ENCODE measurements around the gene KIAA1671.
A peak's percentile ranks its signal among the peaks of the same experiment; 100 is the strongest.

Gene KIAA1671

DNA sequence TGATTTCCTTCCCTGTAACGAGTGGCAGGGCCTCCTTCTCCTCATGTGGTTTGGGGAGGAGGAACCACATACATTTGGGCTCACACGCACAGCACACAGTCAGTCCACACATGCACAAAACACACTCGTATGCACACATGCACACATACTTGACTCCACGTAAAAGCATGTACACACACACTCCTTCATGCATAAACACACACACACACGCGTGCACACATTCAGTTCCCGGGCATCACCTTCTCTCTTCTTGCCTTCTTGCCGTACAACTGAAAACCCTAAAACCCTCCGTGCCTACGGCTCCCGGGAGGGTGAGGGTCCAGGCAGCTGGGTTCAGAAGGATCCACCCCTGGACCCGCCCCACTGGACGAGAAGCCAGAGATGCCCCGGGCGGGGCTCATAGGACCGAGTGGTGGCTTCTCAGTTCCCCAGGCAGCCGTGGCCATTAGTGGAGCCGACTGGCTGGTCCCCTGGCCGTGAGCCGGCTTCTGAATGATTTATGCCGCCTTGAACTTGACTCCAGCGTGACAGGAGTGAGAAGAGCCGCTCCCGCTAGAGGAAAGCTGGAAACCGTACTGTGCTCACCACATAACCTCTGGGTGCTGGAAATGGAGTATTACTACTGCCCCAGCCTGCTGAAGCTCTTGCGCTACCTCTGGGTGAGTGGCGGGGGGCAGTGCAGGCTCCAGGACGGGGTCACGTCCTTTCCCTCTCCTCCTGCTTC lies 117.4 kb downstream of the KIAA1671 start:
- no peak for DNase-seq

DNA sequence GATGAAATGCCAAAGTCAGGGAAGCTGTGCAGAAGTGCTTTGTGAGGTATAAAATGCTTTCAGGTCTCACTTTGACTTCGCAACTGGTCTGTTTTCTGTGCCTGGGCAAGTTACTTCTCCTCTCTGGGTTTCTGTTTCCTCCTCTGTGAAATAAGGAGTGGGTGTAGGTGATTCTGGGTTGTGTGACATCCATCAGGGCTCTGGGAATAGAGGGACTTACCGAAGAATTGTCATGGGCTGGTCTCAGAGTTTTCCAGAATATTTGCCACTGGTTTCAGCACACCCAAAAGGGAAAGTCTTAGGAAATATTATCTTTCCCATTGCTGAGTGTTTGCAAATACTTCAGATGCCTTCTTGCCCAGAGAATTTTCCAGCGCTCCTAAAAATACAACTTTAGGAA lies 118.4 kb downstream of the KIAA1671 start:
- no peak for DNase-seq

DNA sequence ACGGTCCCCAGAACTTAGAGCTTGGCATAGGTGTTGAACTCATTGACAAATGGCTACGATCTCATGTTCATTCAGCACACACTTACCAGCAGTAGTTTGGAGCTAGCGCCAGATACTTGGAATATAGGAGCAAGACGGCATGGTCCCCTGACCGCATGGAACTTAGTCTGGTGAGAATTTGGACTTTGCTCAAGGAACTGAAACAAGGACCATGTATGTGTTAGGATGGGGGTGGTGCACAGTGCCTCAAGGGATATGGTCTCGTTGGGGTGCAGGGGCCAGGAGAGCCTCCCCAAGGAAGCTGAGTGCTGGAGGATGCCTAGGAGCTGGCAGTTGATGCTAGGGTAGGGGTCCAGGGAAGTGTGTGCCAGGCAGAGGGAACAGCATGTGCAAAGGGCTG lies 119.2 kb downstream of the KIAA1671 start:
- DNase-seq: no peak

DNA sequence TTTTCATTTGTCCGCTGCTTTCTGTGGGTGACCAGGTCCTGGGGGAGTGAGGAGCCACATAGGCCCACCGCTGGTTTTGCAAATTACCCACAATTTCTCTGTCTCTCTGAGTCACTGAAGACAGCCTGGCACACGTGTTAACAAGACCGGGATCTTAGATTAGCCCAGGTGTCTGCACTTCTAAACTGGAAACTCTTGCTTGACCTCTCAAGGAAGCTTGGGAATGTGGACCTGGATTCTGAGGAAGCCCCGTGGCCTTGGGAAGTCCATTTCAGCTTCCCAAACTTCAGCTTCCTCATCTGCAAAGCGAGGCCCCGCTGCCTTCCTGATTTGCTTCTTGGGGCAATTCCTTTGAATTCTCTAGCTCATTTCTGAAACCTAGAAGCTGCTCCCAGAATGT lies 119.9 kb downstream of the KIAA1671 start:
- DNase-seq: no peak

DNA sequence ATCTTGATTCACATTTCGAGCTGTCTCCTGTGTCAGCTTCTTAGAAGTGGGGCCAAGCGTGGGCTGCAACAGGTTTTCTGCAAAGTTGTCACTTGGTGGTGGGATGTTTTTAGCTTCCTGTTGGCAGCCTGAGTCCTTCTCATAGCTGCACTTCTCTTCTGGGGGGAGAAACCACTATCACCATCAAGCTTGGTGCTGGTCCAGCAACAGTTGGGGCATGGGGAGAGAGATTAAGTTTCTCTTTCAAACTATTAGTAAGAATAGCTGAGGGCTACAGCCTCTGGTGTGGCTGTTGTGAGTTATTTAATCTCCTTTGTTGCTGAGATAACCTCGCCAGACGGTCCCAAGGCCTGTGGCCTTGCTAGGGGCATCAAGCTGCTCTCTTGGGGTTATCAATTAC lies 123.8 kb downstream of the KIAA1671 start:
- peak; percentile 27 to 40 for DNase-seq

DNA sequence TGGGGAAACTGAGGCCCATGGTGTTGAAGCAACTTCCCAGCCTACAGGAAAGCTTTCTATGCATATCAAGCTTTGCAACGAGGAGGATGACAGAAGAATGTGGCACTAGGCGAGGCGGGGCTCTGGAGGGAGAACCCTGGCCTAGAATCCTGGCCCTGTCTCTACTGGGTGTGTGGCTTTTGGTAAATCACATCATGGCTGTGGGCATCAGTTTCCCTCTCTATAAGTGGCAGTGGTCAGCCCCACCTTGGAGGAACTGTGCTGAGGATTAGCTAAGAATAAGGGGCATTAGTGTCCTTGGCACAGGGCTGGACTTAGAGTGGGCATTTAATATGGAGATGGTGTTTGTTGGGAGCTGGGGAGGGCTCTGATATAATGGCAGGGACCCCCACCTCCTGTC lies 124.5 kb downstream of the KIAA1671 start:
- DNase-seq: no peak

DNA sequence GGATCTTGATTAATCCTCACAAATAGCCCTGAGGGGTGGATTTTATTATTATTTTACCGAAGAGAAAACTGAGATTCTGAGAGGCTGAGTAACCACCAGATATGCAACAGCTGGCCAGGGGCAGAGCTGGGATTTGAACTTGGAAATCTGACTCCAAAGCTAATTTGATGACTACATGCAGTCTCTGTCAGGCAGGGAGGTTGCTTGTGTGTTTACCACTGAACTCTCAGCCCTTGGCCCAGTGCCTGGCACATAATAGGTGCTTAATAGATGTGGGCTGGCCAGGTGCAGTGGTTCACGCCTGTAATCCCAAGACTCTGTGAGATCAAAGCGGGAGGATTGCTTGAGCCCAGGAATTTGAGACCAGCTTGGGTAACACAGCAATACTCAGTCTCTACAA lies 125.4 kb downstream of the KIAA1671 start:
- no peak for DNase-seq

DNA sequence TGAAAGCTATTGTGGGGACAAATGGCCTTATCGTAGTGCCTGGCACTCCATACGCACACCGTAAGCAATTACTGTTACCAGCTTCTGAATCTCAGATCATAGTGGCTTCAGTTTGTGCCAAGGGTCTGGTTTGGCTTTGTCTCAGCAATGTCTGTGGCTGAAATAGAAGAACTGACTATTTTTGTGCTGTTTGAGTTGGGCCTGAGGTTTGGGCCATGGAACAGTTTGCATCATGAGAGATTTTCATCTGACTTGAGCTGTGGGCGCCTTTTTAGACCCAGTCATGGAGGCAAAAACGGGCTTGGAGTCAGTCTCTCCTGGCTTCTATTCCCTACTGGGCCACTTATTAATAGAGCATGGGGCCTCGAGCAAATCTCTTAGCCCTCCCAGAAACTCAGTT lies 126.1 kb downstream of the KIAA1671 start:
- no peak for DNase-seq

DNA sequence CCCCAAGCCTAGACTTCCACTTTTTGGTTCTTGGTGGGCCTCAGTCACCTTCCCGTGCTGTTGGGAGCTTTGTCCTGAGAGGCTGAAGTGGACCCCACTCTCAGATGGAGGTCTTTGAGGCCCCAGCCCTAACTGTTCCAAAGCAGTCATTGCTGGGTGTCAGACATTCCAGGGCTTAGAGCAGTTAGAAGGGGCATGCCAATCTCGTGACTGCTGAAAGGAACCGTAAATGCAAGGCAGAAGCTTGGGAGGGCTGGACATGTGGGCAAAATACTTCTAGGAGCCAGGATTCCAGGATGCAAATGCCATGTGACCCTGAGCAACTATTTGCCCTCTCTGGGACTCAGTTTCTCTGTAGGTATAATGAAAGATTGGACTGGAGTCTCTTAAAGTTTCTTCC lies 128.3 kb downstream of the KIAA1671 start:
- no peak for DNase-seq

DNA sequence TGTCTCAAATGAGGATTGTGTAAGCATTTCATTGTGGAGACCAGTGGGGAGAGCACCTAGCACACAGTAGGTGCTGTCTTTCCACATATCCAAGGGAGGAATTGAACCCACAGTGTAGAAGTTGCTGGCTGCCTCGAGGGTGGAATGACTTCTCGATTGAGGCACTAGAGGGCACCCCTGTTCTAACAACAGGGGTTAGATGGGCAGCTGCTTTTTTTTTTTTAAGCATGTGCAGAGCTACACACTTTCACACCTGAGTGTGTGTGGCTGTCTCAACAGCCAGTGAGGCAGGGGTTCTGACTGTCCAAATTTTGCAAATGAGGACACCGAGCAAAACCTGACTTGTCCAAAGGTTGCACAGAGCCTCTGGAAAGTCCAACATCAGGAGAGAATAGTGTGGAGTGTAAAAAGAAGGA lies 128.9 kb downstream of the KIAA1671 start:
- DNase-seq: peak; percentile 31 to 36

DNA sequence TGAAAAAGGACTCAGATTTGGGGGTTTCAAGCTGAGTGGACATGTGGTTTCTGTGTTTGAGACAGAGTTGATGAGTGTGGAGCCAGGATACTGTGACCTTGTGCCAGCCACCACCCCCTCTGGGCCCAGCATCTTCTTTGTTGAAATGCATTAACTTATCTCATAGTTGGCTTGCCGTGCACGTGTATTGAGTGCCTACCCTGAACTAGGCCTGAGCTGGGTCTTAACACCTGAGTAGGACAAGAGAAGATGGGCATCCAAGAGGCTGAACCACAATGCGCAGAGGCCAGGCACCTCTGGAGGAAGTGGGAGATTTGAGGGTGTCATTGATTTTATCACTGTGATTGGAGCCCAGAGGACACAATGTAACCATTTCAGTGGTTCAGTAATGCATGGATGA lies 129.6 kb downstream of the KIAA1671 start:
- no peak for DNase-seq

DNA sequence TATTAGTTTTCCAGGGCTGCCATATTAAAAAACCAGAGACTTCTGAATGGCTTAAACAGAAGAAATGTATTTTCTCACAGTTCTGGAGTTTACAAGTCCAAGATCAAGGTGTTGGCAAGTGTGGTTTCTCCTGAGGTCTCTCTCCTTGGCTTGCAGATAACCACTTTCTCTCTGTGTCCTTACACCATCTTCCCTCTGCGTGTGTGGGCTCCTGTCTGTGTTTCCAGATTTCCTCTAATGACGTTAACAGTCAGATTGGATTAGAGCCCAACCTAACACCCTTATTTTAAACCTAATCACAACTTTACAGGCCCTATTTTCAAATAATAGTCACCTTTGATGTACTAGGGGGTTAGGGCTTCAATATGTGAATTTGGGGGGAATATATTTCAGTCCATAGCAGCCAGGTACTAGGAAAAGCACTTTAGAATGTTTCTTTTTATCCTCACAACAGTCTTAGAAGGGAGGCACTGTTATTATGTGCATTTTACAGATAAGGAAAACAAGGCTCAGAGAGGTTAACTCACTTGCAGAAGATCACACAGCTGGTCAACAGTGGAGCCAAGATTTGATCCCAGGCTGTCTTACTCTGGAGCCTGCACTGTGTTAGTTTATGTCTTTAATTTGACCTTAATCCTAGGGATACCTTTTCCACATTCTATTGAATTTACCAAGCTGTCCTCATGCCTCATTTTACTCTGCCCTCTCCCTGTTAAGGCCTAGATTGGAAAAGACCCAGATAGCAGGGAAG lies 130.7 kb downstream of the KIAA1671 start:
- DNase-seq: no peak

DNA sequence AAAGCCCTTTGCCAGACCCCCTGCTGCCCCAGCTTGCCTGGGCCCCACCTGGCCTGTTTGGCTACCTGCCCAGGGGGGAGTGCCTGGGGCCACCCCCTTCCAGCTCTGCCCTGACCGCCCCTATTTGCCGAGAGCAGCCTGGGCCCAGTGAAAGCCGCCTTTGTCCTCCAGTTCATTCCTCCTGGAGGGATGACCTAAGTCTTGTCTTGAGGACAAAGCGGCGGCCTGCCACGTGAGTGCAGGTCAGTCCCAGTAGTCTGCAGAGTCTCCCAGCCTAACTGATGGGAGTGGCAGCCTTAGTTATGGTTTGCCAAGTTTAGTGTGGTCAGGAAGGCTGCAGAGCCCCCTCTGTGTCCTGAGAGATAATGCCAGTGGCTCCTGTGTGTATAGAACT lies 131.3 kb downstream of the KIAA1671 start:
- no peak for DNase-seq

DNA sequence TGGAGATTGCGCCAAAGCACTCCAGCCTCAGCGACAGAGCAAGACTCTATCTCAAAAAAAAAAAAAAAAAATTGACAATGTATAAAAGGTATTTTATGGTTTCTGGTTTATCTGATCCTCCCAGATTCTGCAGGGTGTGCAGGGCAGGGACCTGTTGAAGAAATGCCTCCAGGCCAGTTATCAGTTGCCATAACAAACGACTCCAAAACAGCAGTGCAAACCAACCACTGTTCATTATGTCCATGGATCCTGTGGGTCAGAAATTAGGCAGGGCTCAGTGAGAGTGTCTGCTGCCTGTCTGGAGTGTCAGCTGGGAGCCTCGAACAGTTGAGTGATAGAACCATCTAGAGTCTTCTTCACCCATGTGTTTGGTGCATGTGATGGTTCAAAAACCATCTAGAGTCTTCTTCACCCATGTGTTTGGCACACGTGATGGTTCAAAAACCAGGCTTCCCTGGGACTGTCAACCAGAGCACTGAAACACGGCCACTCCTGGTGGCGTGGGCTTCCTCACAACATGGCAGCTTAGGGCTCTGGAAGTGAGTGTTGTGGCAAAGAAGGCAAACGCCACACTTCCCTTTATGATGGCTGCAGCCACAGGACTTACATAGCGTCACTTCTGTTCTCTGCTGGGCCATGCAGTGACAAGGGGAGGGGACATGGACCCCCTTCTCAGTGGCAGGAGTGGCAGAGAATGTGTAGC lies 132.0 kb downstream of the KIAA1671 start:
- DNase-seq: no peak

DNA sequence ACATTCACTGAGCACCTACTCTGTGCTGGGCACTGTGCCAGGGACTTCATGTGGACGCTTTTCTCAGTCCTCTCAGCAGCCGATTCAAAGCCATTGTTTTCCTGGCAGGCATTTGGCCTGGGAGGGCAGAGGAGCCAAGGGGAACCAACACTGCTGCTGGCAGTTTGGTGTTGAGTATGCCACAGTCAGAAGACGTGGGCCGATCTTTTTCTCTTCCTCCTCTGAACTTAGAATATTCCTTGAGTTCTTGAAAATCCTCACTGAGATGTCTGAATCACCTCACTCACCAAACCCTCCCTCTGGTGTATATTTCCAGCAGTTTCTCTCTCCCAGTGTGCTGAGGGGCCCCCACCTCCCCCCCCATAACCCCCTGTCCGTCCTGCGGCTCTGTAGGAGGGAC lies 132.6 kb downstream of the KIAA1671 start:
- DNase-seq: no peak

DNA sequence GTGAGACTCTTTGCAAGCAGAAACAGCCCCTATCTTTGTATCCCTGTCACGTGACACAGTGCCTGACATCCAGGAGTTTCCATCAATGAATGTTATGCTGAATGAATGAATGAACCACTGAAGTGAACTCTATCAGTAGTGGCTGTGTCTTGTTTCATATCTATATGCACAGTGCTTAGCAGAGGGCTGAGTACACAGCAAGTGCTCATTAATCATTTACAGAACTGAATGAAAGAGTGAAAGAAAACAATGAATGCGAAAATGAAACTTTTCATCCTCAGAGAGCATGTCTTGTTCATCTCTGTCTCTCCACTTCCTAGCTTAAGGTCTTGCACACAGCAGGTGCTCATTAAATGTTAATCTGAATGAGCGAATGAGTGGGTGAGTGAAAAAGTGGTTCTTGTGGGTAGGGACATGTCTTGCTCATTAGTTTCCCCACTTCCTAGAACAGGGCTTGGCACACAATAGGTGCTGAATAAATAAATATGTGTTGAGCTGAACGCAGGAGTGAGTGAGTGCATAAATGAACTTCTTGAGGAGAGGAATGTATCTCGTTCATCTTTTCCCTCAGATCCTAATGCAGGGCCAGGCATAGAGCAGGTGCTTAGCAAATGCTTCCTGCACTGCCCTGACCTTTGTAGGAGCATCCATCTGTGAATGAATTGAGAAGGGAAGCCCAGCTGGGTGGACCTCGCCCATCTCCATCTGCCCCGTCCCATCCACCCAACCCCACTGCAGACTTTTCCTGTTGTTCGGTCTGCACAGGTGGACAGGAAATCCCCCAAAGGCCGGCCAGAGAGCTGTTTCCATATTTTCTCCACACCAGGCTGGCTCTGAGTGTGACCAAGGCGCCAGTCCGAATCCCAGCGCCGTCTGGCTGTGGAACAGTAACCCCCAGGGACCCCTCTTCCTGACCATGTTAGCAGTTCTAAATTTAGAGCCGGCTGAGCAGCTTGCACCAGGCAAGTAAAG lies 133.7 kb downstream of the KIAA1671 start:
- DNase-seq: no peak

DNA sequence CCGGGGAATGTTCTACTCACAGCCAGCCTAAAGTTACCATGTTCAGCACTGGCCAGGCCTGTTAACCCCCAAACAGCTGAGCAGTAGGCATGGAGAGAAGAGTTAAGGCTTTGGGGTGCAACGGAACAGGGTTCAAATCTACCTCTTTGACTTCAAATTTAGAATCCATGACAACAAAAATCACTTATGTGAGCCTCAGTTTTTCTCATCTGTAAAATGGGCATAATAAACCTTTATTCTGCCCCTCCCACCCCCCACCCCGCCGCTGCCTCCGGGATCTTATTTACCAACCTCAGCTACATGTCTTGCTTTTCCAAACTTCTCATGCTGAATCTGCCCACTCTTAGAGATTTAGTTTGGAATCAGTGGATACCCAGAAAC lies 134.4 kb downstream of the KIAA1671 start:
- DNase-seq: no peak

DNA sequence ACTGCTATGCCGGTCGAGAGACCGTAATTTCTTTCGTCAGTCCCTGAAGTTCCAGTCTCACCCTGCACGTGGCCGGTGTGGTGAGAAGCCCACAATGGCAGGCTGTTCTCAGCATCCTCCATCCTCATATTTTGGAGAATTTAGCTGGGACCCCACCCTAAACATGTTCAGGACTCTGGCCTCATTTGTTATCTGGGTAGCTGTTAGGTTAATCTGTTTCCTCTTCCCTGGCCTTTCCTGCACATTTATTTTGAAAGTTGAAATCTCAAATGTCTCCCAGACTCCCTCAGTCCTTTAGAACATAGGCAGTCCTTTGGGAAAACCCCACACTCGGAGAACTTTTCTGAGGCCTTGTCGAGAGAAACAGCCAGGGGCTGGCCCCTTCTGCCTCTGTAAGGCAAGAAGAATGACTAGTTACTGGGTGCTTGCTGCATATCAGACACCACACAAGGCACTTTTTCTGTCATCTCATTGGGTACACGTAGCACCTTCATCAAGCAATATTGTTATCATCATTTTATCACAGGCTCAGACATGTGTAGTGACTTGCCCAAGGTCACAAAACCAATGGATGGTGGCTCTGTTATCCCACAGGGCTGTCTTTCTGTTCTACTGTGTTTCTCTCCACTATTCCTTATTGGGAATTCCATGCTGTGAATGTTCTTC lies 137.8 kb downstream of the KIAA1671 start:
- no peak for DNase-seq

DNA sequence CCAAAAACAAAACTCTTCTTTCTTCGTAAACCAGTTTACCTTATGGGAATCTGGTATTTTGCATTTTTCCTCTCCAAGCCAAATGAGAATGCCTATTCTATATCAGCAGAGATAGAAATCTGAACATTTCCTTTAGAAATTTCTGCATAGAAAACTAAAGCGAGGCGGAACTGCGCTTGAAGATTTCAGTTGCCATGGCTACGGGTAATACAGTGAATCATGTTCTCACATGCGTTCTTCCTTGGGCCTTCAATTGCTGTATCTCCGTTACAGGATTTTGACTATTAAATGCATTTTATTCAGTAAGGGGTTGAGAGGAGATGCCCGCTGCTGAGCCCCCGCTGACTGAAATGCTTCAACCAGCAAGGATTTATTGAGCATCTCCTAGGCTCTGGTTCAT lies 138.9 kb downstream of the KIAA1671 start:
- DNase-seq: no peak

DNA sequence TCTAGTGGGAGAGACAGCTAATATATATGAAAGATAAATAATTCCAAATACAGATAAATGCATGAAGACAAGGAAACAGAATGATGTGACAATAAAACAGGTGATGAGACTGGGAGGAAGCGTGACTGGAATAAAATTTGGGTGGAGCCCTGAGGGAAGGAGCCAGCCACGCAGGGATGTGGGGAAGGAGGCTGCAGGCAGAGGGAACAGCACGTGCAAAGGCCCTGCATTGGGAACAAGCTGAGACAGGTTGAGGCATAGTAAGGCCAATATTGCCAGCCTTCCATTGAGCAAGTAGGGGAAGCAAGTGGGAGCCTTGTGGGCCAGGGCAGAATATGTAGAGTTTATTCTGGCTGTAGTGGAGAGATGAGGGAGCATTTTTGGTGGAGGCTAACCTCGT lies 139.6 kb downstream of the KIAA1671 start:
- DNase-seq: no peak

DNA sequence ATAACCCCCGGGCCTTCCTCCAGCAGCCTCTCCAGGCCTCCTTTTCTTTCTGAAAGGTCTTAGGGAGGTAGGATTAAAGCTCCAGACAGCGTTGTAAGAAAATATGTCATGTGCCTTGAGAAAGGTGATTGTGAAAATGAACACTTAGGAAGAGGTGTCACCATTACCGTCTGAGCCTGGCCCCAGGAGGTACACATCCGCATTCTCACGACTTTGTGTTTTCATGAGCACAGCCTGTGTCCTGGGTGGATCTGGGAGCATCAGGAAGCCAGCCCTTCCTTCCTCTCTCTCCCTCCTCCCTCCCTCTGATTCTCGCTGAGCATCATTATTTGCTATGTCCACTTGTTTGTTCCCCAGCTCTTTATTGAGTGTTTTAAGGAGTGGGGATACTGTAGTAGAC lies 142.1 kb downstream of the KIAA1671 start:
- no peak for DNase-seq

DNA sequence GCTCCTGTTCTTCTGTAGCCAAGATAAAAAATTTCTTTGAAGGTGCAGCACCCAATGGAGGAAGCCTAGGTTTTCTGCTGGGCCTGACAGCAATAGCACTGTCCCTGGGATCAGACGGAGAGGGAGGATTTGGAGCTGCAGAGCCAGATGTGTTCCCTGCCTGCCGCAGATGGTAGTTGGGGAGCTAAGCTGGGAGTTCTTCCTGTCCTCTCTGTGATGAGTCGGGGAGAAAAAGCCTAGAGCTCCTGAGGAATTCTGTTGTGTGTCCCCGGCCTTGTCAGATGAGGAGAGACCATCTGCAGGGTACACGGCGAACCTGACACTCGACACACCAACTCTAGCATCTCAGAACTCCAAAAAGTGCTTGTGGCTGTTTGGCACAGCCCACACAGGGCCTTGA lies 143.4 kb downstream of the KIAA1671 start:
- DNase-seq: no peak

Measured in activated CD4-positive, alpha-beta T cell treated with anti-CD3 and anti-CD28 coated beads, Interleukin-2, amount 50 U/mL, for 4 hours (primary cell).